IMR-90 (cell line): ENCODE results near the gene LCNL1. TPM values are rescaled to one million over a fixed set of nuclear protein-coding genes. Genes with fewer than 3 reads are reported as not detected.

Experiments
- ATAC-seq: fragments of 200-7000 bp; cut with Tn5 transposase; 2 replicates; pipeline ENCODE4 v1.9.1; 2020; ENCODE audit warnings: low read depth, mild to moderate bottlenecking, moderate library complexity
- BruUV-seq: library from RNA; stranded (reverse); fragments of 400-500 nt; replicated peaks from 2 replicates; lab custom pipeline; 2021; lab: Mats Ljungman, UMichigan
- CTCF ChIA-PET: fragments of 300-600 bp; formaldehyde crosslinking; extraction: SDS; loops from one replicate; lab custom pipeline; 2021; ENCODE audit warnings: antibody characterized with exemption; lab: Yijun Ruan, JAX
- POLR2A ChIA-PET: fragments of 300-600 bp; sonication (Branson Sonifier 250); formaldehyde crosslinking; loops from one replicate; lab custom pipeline; 2022; ENCODE audit warnings: antibody characterized with exemption; ENCODE audit not compliant: unreplicated experiment; lab: Charles Lee
- DNase-seq: peaks from one replicate; pipeline ENCODE4 v3.0.0; 2013
- H2AFZ ChIP-seq: replicated peaks from 2 replicates; pipeline ENCODE3; 2013; ENCODE audit warnings: low read length, mild to moderate bottlenecking; ENCODE audit not compliant: poor library complexity
- H2AK5ac ChIP-seq: 2 replicates; pipeline ENCODE4 v1.6.1; 2013; ENCODE audit warnings: low read depth, low read length, inconsistent platforms
- H2AK9ac ChIP-seq: replicated peaks from 2 replicates; pipeline ENCODE3; 2013; ENCODE audit warnings: mild to moderate bottlenecking, low read depth, low read length, moderate library complexity; ENCODE audit not compliant: poor library complexity
- H2BK120ac ChIP-seq: 2 replicates; pipeline ENCODE4 v1.6.1; 2013; ENCODE audit warnings: low read depth, low read length, inconsistent platforms
- H2BK15ac ChIP-seq: 3 replicates; pipeline ENCODE4 v1.6.1; 2013; ENCODE audit warnings: low read depth, low read length, inconsistent platforms
- H2BK20ac ChIP-seq: 2 replicates; pipeline ENCODE4 v1.6.1; 2013; ENCODE audit warnings: low read depth, mild to moderate bottlenecking, inconsistent platforms, low read length, moderate library complexity
- H2BK5ac ChIP-seq: 2 replicates; pipeline ENCODE4 v1.6.1; 2013; ENCODE audit warnings: mild to moderate bottlenecking, low read depth, low read length, inconsistent platforms; ENCODE audit not compliant: poor library complexity, severe bottlenecking
- H3K14ac ChIP-seq: replicated peaks from 2 replicates; pipeline ENCODE4 v1.6.1; 2013; ENCODE audit warnings: low read depth, low read length, inconsistent platforms
- H3K18ac ChIP-seq: 2 replicates; pipeline ENCODE4 v1.6.1; 2013; ENCODE audit warnings: low read depth, low read length, control low read depth
- H3K23ac ChIP-seq: 2 replicates; pipeline ENCODE4 v1.6.1; 2013; ENCODE audit warnings: low read depth, low read length, inconsistent platforms
- H3K27ac ChIP-seq: 2 replicates; pipeline ENCODE4 v1.5.1; 2013; ENCODE audit warnings: mild to moderate bottlenecking, control low read depth, low read length; ENCODE audit not compliant: insufficient read depth
- H3K27me3 ChIP-seq: 2 replicates; pipeline ENCODE4 v1.6.1; 2013; ENCODE audit warnings: low read length; ENCODE audit not compliant: control insufficient read depth, insufficient read depth
- H3K36me3 ChIP-seq: 2 replicates; pipeline ENCODE4 v1.6.1; 2013; ENCODE audit warnings: low read length, mixed read lengths; ENCODE audit not compliant: control insufficient read depth, insufficient read depth
- H3K4ac ChIP-seq: 2 replicates; pipeline ENCODE4 v1.6.1; 2013; ENCODE audit warnings: low read depth, low read length, inconsistent platforms
- H3K4me1 ChIP-seq: 2 replicates; pipeline ENCODE4 v1.6.1; 2013; ENCODE audit warnings: low read length, mixed read lengths; ENCODE audit not compliant: control insufficient read depth, insufficient read depth
- H3K4me2 ChIP-seq: 2 replicates; pipeline ENCODE4 v1.6.1; 2013; ENCODE audit warnings: low read depth, mild to moderate bottlenecking, control low read depth, low read length, moderate library complexity
- H3K4me3 ChIP-seq: 2 replicates; pipeline ENCODE4 v1.5.1; 2013; ENCODE audit warnings: low read depth, mild to moderate bottlenecking, control low read depth, low read length, moderate library complexity; ENCODE audit not compliant: insufficient read depth
- H3K56ac ChIP-seq: 2 replicates; pipeline ENCODE4 v1.6.1; 2013; ENCODE audit warnings: low read length, inconsistent platforms; ENCODE audit not compliant: insufficient read depth; ENCODE audit errors: extremely low read depth
- H3K79me1 ChIP-seq, 2 experiments: 2 replicates each; pipeline ENCODE4 v1.6.1; 2013; ENCODE audit warnings: low read length in 2 of 2, inconsistent platforms in 1 of 2, low read depth in 1 of 2
- H3K9ac ChIP-seq: 2 replicates; pipeline ENCODE4 v1.6.1; 2013; ENCODE audit warnings: low read depth, low read length, control low read depth
- H3K9me1 ChIP-seq: 2 replicates; pipeline ENCODE4 v1.6.1; 2013; ENCODE audit warnings: low read length, inconsistent platforms; ENCODE audit not compliant: insufficient read depth
- H3K9me3 ChIP-seq: 2 replicates; pipeline ENCODE4 v1.6.1; 2013; ENCODE audit warnings: low read length; ENCODE audit not compliant: control insufficient read depth, insufficient read depth
- H4K20me1 ChIP-seq: 2 replicates; pipeline ENCODE4 v1.6.1; 2013; ENCODE audit warnings: low read length, inconsistent platforms; ENCODE audit not compliant: insufficient read depth
- H4K5ac ChIP-seq: 2 replicates; pipeline ENCODE4 v1.6.1; 2013; ENCODE audit warnings: mild to moderate bottlenecking, low read depth, low read length, control low read depth
- H4K8ac ChIP-seq, 2 experiments: 2 replicates each; pipeline ENCODE4 v1.6.1; 2013; ENCODE audit warnings: low read depth in 2 of 2, low read length in 2 of 2, control low read depth in 1 of 2, inconsistent platforms in 1 of 2
- H4K91ac ChIP-seq: 2 replicates; pipeline ENCODE4 v1.6.1; 2013; ENCODE audit warnings: low read depth, low read length, inconsistent platforms; ENCODE audit not compliant: insufficient read depth
- MAFK ChIP-seq: IDR thresholded peaks from 2 replicates; pipeline ENCODE4 v1.6.1; 2012; ENCODE audit warnings: low read depth, low read length, improper control_type of control experiment
- MAZ ChIP-seq: IDR thresholded peaks from 2 replicates; pipeline ENCODE4 v1.6.1; 2012; ENCODE audit warnings: low read depth, mild to moderate bottlenecking, low read length, improper control_type of control experiment, moderate library complexity, borderline replicate concordance
- RCOR1 ChIP-seq: IDR thresholded peaks from 2 replicates; pipeline ENCODE4 v1.6.1; 2012; ENCODE audit warnings: mild to moderate bottlenecking, low read length, improper control_type of control experiment; ENCODE audit not compliant: insufficient replicate concordance
- SMC3 ChIP-seq: fragments of 150-350 bp; IDR thresholded peaks from 2 replicates; pipeline ENCODE4 v1.6.1; 2016; ENCODE audit warnings: low read depth, mild to moderate bottlenecking, antibody characterized with exemption, low read length, moderate library complexity
- WGBS, 2 experiments: methylation state at CpG; one replicate each; pipeline versions ENCODE4 v1.1.5 to v1.1.7; 2013; ENCODE audit warnings: missing lambda C conversion rate in 2 of 2; ENCODE audit not compliant: insufficient read length in 1 of 2; ENCODE audit errors: extremely low coverage in 2 of 2; 5-methylcytosine and 5-hydroxymethylcytosine counted together
- dilution Hi-C: fragments of 300-500 bp; cut with HindIII; formaldehyde crosslinking; loops from one replicate; pipeline ENCODE4 v1.14.3; 2018; ENCODE audit warnings: low sequenced_read_pairs; ENCODE audit not compliant: unreplicated experiment
- in situ Hi-C: fragments of 300-500 bp; cut with MboI; formaldehyde crosslinking; loops from 3 replicates; pipeline ENCODE4 v1.14.3; 2019; ENCODE audit warnings: low sequenced_read_pairs, inconsistent platforms, mixed read lengths
- intact Hi-C: fragments of 100-400 bp; cut with micrococcal nuclease; formaldehyde crosslinking; loops from 2 replicates; pipeline ENCODE4 v1.10.0; 2022
- polyA plus RNA-seq, 3 experiments: library from polyadenylated mRNA; depleted of rRNA; stranded (reverse); fragments of >200 nt; gene quantifications; 2 replicates each; pipeline ENCODE4 v1.2.3, GENCODE V29; 2012; ENCODE audit warnings: low replicate concordance in 1 of 3
- total RNA-seq: library from RNA; depleted of rRNA; stranded (reverse); fragments of >200 nt; gene quantifications from 2 replicates; pipeline ENCODE4 v1.2.3, GENCODE V29; 2012
- TF ChIP-seq, protein P1 (sequence below): fragments of 150-350 bp; IDR thresholded peaks from 2 replicates; pipeline ENCODE4 v1.6.1; 2017; ENCODE audit warnings: mild to moderate bottlenecking, antibody characterized with exemption, low read length, low read depth

The LCNL1 gene
- total and polyA plus RNA-seq, 2 of the 4 experiments (the other 2 are of a cell fraction): 0.15 TPM; not detected in 1

- in situ Hi-C loops (no loop called here), dilution Hi-C loops (no loop called here), intact Hi-C loops (no loop called here)
- Histone ChIP-seq H3K27ac (no peak overlapping the region), H2AK9ac (no peak overlapping the region), H3K27me3 (peaks cover 21% of the 10 kb centered on the region), H4K8ac (no peak overlapping the region), H2BK5ac (no peak overlapping the region), H2BK20ac (no peak overlapping the region), H2BK15ac (no peak overlapping the region), H3K79me1 (no peaks in the 10 kb centered on the region), H3K23ac (no peak overlapping the region), H4K5ac (no peak overlapping the region), H2BK120ac (no peak overlapping the region), H3K56ac (no peak overlapping the region), H3K36me3 (no peaks in the 10 kb centered on the region), H3K4me1 (no peaks in the 10 kb centered on the region), H3K4me3 (no peak overlapping the region), H2AK5ac (no peak overlapping the region), H3K14ac (no peak overlapping the region), H4K91ac (no peak overlapping the region), H2AFZ (no peak overlapping the region), H3K4ac (no peak overlapping the region), H3K18ac (no peak overlapping the region), H3K9me1 (peaks cover 2% of the 10 kb centered on the region; the same call in 1 of the 2 replicates), H3K9me3 (no peaks in the 10 kb centered on the region), H4K20me1 (no peaks in the 10 kb centered on the region), H3K4me2 (no peak overlapping the region), H3K9ac (no peak overlapping the region)
- ChIA-PET CTCF (no interaction called here), POLR2A (no interaction called here)
- TF ChIP-seq, protein P1, sequence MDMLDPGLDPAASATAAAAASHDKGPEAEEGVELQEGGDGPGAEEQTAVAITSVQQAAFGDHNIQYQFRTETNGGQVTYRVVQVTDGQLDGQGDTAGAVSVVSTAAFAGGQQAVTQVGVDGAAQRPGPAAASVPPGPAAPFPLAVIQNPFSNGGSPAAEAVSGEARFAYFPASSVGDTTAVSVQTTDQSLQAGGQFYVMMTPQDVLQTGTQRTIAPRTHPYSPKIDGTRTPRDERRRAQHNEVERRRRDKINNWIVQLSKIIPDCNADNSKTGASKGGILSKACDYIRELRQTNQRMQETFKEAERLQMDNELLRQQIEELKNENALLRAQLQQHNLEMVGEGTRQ: no peak
- TF ChIP-seq MAZ (no peak), RCOR1 (no peak), SMC3 (no peak), MAFK (no peak)
- no peak for ATAC-seq
- 62% methylated on average over 5 of the region's 12 CpGs; no CpG with 5 or more reads in 1 of the 2 experiments for WGBS, 2 experiments
- DNase-seq: no peak
- no TSS peak for BruUV-seq
These were observed 19.0 kb upstream of the LCNL1 start for GRCh38 chr9:136963751-136964150.
